Stimulated activated CD4-positive, alpha-beta T cell treated with anti-CD3 and anti-CD28 coated beads, Interleukin-1b, Interleukin-23, amount 100 ng/mL, for 24 hours (primary cell): ENCODE data around the gene ZNF593.

Experiments used
- DNase-seq, 4 experiments: peaks; one replicate each; pipeline ENCODE4 v3.0.0-alpha.2; 2020; ENCODE audit warnings: low read depth in 4 of 4, low spot score in 1 of 4

Gene ZNF593

GRCh38 chr1:26169669-26170471, at the start of gene ZNF593:
Gene ZNF593 (plus strand): TSS chr1:26169908. CDS start chr1:26169984, 76 bp downstream.
- peak; percentile 71 to 86 (median 80) for DNase-seq

DNA sequence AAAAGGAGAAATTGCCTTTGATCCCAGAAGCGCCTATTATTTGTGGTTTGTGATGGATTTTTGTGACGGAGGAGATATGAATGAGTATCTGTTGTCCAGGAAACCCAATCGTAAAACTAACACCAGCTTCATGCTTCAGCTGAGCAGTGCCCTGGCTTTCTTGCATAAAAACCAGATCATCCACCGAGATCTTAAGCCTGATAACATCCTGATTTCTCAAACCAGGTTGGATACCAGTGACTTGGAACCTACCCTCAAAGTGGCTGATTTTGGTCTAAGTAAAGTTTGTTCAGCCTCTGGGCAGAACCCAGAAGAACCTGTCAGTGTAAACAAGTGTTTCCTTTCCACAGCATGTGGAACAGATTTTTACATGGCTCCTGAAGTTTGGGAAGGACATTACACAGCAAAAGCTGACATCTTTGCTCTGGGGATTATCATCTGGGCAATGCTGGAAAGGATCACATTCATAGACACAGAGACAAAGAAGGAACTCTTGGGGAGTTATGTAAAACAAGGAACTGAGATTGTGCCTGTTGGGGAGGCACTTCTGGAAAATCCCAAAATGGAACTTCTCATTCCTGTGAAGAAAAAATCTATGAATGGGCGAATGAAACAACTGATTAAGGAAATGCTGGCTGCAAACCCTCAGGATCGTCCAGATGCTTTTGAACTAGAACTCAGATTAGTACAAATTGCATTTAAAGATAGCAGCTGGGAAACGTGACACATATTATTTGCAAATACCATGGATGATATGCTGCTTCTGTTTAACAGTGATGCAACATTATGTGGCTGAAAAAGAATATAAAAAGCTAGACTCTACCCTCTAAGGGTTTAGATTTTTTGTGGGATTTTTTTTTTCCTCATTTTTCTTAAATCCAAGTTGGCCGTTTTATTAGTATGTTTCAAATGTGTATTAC, 47.6 kb upstream of the ZNF593 start:
- DNase-seq = no peak

DNA sequence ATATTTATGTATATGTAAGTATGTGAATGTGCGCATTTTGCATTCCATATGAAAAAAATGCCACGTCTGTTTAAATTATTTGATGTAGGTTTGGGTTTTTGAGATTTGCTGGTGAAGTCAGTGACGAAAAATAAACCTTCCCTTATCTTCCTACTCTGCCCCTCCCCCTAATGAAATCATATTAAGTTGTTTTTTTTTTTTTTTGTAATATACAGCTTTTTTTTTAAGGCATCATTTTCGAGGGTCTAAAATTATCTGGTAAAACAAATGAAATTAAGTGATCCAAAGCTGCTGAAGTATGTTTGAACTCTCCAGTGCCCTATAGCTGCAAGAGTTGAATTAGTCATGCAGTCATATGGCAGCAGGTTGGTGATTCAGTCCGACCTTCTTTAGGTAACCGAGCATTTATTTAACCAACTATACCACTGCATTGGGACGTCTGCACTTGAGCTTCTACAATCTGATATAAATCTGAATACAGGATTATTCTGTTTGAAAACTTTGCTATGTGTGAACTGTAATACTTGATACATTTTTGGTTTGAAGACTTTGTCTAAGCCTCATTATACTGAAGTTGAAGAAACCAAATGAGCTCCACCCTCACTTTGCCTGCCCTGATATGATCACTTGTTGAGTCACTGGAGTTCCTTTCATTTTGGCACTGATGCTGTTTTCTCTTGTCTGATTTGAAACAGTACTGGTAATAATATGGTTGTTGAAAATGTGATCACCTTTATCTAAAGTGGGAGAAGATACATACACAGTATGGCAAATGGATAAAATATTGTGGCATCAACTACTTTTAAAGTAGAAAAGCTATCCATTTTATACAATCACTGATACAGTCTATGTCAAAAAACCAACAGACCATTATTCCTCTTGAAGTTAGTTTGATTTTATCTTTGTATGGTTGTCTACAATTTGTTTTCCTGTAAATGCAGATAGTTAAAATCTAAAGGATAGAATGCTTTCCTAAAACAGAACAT, 46.4 kb upstream of the ZNF593 start:
- DNase-seq = no peak

DNA sequence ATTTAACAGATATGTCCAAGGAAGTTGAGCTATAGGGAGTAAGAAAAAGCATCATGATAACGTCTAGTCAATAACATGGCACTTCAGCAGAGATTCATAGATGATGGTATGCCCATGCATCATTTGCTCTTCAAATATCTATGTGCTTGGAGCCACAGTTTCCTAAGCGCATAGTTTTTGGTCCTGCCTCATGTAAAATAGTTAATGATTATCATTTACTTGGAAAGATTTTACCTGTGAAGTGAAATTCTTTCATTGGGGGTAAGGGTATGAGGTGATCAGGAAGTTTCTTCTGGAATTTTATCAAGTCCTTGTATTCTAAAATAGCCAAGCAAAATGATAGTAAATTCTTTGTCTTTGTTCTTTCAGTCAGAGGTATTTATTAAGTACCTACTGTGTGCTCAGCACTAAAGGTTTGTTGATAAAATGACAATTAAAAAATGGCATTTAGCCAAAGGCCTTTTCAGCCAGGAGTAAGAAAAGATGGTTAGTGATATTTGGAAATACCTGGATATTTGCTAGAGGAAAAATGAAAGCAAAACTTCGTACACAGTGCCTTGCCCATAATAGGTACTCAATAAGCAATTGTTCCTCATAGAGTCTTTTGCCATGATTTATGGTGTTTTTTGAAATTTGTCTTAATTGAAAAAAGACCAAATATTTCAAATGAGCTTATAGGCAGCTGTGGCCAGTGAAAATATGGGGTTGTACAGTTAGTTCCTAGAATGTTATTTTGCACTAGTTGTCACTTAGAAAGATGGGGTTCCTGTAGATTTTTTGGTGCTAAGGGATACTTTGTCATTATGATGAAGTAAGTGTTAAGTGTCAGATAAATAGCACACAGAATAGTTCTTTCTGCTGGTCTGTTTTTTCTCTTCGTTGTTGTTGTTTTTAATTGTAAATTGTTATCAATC, 45.0 kb upstream of the ZNF593 start:
- no peak for DNase-seq

GRCh38 chr1:26125382-26125781, 44.3 kb upstream of the ZNF593 start:
- DNase-seq = no peak

DNA sequence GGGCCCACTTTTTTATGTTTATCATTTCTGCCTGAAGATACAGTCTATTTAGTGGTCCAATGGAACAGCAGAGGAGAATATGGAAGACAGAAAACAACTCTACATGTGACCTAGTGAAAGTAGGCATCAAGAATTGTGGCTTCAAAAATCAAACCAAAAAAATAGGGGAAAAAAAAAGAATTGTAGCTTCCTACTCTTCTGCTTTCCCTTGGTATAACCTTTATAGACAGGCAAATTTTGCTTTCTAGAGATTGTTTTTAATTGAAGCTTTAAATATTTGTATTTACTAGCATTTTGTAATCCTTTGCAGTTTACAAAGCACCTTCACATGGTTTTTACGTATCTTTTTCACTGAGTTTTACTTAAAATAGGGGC, 43.8 kb upstream of the ZNF593 start:
- no peak for DNase-seq

DNA sequence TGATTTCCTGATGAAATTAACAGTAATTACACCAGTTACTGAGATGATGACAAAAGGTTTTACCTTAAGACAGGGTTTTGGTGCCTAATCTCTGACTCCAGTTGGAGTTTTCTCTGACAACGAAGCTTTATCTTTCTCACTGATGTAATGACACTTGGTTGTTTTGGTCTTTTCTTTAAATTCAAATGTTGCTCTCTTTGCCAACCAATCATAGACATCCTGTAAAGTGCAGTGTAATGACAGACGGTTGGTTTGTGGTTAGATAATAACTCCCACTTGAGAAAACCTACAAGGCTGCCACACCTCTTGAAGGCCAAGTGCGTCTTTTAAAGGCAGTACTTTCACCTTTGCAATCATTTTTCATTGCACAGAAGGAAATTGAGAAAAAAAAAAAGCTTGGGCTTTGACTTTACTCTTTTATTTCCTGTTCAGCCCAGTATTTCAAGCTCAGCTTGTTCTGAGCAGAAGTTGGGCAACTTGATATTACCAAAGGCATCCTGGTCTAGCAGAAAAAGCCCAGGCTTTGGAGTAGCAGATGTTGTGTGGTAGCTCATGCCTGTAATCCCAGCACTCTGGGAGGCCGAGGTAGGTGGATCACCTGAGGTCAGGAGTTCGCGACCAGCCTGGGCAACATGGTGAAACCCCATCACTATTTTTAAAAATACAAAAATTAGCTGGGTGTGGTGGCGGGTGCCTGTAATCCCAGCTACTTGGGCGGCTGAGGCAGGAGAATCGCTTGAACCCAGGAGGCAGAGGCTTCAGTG, 43.2 kb upstream of the ZNF593 start:
- peak in 1 of 4 experiments; percentile 3 for DNase-seq

DNA sequence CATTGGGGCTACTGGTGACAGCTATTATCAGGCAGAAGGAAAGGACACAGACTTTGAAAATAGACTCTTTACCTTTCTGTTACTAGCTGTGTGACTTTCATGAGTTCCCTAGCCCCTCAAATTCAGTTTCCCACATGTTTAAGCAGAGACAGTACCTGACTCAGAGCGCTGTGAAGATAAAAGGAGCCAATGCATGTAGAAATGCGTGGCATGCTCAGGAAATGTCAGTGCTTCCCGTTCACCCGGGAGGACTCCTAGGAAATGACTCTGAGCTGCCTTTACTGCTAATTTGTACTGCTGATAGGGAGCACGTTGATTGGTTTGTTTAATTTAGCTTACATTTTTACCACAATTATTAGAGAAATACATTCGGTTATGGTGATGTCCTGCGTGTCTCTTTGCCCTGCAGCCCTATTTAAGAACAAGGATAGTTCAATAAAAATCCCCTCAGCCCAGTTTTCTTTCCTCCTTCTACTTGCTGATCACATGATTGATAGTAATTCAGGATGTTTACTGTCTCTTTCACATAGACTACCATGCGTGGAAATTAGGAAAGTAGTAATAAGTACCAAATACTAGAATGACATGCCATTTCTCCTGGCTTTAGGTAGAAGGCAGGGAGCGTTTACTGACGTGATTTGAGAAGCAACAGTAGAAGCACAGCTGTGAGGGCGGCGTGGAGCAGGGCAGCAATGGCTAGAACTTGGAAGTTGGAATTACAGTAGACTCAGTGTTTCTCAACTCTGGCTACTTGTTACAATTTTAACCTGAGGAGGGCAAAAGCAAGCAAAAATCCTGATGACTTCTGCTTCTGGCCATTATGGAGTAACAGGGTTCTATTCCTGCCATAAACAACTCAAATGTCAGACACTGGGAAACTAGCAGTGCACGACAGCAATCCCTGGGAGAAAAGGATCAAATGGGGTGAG, 42.2 kb upstream of the ZNF593 start:
- no peak for DNase-seq

DNA sequence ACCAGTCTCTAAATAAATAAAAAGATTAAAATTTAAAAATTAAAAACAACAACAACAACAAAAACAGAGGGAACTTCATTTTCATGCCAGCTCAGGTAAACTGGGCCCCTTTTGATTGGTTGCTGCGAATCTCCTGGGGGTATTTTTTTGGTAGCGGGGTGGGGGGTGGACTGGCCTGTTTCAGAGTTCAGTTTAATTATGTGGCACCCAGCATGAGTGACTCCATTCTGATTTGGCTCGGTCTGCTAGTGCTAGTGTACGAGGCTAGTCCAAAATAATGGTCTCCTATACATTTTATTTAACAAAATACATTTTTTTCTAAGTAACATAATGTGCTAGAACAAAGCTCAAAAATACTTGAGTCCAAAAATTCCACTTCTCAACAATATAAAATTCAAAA, 39.9 kb upstream of the ZNF593 start:
- DNase-seq = no peak

GRCh38 chr1:26130695-26131094, 39.0 kb upstream of the ZNF593 start:
- DNase-seq = no peak

DNA sequence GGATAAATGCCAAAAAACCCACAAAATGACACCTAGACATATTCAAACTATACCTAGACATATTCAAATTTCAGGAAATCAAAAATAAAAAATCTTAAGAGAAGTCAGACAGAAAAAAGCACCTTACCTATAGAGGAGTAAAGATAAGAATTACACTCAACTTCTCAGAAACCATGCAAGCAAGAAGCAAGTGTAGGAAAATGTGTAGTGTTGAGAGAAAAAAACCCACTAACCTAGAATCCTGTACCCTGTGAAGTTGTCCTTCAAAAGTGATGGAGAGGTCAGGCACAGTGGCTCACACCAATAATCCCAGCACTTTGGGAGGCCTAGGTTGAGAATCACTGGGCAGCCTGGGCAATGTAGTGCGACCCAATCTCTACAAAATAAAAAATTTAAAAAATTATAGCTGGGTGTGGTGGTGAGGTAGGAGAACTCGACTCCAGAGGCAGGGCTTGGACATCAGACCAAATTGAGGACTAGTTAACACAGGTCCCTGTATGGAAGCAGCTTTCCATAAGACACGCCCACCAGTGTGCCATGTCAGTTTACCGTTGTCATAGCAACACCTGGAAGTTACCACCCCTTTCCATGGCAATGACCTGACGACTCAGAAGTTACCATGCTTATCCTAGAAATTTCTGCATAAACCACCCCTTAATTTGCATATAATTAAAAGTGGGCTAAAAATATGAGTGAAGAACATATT, 37.4 kb upstream of the ZNF593 start:
- no peak for DNase-seq

DNA sequence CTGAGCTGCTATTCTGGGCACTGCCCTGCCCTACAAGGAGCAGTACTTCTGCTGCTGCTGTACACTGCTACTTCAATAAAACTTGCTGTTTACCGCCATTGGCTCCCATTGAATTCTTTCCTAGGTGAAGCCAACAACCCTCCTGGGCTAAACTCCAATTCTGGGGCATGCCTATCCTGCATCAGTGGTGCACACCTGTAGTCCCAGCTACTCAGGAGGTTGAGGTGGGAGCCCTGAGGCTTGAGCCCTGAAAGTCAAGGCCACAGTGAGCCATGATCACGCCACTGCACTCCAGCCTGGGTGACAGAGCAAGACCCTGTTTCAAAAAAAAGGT, 36.9 kb upstream of the ZNF593 start:
- DNase-seq = no peak

DNA sequence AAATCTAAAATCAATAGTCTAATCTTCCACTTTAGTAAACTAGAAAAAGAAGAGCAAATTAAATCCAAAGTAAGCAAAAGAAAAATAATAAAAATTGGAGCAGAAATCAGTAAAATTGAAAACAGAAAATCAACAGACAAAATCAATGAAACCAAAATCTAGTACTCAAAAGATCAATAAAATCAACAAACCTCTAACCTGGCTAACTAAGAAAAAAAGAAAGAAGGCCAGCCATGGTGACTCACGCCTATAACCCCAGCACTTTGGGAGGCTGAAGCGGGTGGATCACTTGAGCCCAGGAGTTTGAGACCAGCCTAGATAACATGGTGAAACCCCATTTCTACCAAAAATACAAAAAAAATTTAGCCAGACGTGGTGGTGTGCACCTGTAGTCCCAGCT, 35.2 kb upstream of the ZNF593 start:
- no peak for DNase-seq

- no peak for DNase-seq
Observed at GRCh38 chr1:26138974-26139558, 30.6 kb upstream of the ZNF593 start.

DNA sequence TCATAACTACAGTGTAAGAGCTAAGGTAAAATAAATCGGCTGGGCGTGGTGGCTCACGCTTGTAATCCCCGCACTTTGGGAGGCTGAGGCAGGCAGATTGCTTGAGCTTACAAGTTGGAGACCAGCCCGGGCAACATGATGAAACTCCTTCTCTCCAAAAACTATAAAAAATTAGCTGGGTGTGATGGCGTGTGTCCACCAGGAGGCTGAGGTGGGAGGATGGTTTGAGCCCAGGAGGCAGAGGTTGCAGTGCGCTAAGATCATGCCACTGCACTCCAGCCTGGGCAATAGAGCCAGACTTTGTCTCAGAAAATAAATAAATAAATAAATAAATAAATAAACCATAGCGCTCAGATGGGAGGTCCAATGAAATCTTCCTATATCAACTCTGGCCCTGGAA, 27.5 kb upstream of the ZNF593 start:
- DNase-seq = no peak

DNA sequence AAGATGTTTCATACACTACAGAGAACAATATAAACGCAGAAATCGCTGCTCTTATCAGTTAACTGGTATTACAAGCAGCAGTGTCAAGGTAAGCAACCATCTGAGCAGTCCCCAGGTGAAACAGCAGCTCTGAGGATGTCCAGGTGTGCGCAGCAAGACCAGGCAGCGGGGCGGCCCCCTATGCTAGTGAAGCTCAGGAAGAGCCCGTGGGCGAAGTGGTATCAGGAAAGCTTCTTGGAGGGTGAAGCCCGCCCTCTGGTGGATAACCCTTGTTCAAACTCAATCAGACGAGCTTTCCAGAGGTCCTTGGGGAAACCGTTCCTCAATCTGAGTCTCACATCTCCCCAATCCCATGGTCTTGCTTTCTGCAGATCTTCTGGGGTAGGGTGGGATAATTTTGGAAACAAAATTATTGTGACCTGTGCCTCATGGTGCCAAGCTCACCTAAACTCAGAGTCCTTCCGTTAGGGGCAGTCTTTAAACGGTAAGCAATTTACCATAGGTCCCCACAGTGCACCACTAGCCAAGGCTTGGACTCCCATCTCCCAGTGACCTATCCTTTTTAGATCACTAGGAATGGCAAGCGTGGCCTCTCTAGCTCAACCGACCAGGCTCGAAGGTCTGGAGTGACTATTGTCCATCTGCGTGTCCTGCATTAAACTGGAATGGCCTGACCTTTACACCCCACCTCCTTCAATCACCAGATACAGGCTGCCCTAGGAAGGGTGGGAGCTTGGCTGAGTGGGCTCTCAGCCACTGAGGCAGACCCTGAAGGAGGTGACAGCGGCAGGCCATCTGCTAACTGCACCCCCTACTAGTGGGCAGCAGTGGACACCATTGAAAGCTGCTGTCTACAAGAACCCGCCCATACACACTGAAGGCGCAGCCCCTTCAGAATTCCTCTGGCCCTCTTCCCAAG, 24.4 kb upstream of the ZNF593 start:
- DNase-seq = peak; percentile 40 to 66 (median 54)
